Pancreas (tissue), 10 donors: ENCODE measurements around the gene REEP6. TPM values are rescaled to one million over a fixed set of nuclear protein-coding genes. Genes with fewer than 3 reads are reported as not detected.

Source experiments
- ATAC-seq, 4 donors: fragments of 200-7000 bp; cut with Tn5 transposase; one replicate each; pipeline versions ENCODE4 v1.8.0 to v1.9.1; 2020; ENCODE audit warnings: mild to moderate bottlenecking in 4 of 4, moderate library complexity in 4 of 4
- DNase-seq, 6 donors: peaks; one replicate each; pipeline ENCODE4 v3.0.0-alpha.2; 2020
- FAIRE-seq: peaks from 2 replicates; lab custom pipeline; 2012; peaks lifted over from hg19 to GRCh38; lab: Jason Lieb, UNC
- H3K27ac ChIP-seq, 4 donors: fragments of 200-600 bp; sonication (generic); 1 replicate in 3 of 4; 2 replicates in 1 of 4; pipeline versions ENCODE4 v1.5.0 to v1.8.0; 2020
- H3K27me3 ChIP-seq, 4 donors: fragments of 200-600 bp; one replicate each; pipeline ENCODE4 v1.8.0; 2021
- H3K36me3 ChIP-seq, 3 donors: fragments of 200-600 bp; sonication (generic) in 1 of 3; one replicate each; pipeline versions ENCODE4 v1.5.0 to v1.8.0; 2020 to 2021
- H3K4me1 ChIP-seq, 3 donors: fragments of 200-600 bp; one replicate each; pipeline ENCODE4 v1.8.0; 2021
- H3K4me3 ChIP-seq, 4 donors: fragments of 200-600 bp; sonication (generic) in 2 of 4; one replicate each; pipeline versions ENCODE4 v1.5.0 to v1.8.0; 2020 to 2021
- H3K9me3 ChIP-seq, 4 donors: fragments of 200-600 bp; one replicate each; pipeline ENCODE4 v1.8.0; 2021
- WGBS, 2 donors: extraction: QIAGEN DNeasy Blood & Tissue Kit; methylation state at CpG; one replicate each; pipeline ENCODE4 v1.1.7; 2013; 5-methylcytosine and 5-hydroxymethylcytosine counted together
- intact Hi-C, 3 donors: fragments of 100-400 bp; cut with DNase I; formaldehyde crosslinking; loops; one replicate each; pipeline versions ENCODE4 v1.11.1 to v1.14.2; 2022
- polyA plus RNA-seq, 2 donors: library from polyadenylated mRNA; stranded (reverse); fragments of 200-250 nt; gene quantifications; one replicate each; pipeline ENCODE4 v1.2.3, GENCODE V29; 2013
- total RNA-seq, 6 donors: library from RNA; stranded (reverse); fragmentation: NEBNext Ultra II Directional in 4 of 6; extraction: Animal tissue kit (Norgen Biotek cat#: 25700) in 4 of 6; gene quantifications; one replicate each; pipeline versions ENCODE4 v1.2.1 to v1.2.4, GENCODE V29; 2021 to 2023
- TF ChIP-seq, protein P1 (sequence below), 4 donors: fragments of 200-600 bp; sonication (generic) in 3 of 4; IDR thresholded peaks; one replicate each; pipeline versions ENCODE4 v1.5.0 to v1.8.0; 2021; ENCODE audit warnings: antibody characterized with exemption in 4 of 4
- donor health status: healthy with polysubstance abuse.
- donor health status: DM: no; HTN: no; CAD: no; lungs with moderate emphysema.
- donor health status: DM: no; HTN: no; CAD: no.
- donor health status: control.
- donor health status: control.
- donor health status: Bipolar disorder and iron deficiency.
- donor health status: DM: yes; HTN: yes; CAD: no.
- donor health status: DM: no; HTN: no; CAD: no.
- donor health status: DM: no; HTN: no; CAD: no.
- donor health status: DM: yes; HTN: yes; CAD: no.

REEP6 gene
- total and polyA plus RNA-seq, 8 donors, result 12.6 to 24.1 (median 16.9) TPM

DNA sequence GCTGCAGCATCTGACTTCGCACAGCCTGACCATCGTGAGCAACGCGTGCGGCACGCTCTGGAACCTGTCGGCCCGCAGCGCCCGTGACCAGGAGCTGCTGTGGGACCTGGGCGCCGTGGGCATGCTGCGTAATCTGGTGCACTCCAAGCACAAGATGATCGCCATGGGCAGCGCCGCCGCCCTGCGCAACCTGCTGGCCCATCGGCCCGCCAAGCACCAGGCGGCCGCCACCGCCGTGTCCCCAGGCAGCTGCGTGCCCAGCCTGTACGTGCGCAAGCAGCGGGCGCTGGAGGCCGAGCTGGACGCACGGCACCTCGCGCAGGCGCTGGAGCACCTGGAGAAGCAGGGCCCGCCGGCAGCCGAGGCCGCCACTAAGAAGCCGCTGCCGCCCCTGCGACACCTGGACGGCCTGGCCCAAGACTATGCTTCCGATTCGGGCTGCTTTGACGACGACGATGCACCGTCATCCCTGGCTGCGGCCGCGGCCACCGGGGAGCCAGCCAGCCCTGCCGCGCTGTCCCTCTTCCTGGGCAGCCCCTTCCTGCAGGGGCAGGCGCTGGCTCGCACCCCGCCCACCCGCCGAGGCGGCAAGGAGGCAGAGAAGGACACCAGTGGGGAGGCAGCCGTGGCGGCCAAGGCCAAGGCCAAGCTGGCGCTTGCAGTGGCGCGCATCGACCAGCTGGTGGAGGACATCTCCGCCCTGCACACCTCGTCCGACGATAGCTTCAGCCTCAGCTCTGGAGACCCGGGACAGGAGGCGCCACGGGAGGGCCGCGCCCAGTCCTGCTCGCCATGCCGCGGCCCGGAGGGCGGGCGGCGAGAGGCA is 25.6 kb upstream of the REEP6 start:
- TF ChIP-seq, protein P1, sequence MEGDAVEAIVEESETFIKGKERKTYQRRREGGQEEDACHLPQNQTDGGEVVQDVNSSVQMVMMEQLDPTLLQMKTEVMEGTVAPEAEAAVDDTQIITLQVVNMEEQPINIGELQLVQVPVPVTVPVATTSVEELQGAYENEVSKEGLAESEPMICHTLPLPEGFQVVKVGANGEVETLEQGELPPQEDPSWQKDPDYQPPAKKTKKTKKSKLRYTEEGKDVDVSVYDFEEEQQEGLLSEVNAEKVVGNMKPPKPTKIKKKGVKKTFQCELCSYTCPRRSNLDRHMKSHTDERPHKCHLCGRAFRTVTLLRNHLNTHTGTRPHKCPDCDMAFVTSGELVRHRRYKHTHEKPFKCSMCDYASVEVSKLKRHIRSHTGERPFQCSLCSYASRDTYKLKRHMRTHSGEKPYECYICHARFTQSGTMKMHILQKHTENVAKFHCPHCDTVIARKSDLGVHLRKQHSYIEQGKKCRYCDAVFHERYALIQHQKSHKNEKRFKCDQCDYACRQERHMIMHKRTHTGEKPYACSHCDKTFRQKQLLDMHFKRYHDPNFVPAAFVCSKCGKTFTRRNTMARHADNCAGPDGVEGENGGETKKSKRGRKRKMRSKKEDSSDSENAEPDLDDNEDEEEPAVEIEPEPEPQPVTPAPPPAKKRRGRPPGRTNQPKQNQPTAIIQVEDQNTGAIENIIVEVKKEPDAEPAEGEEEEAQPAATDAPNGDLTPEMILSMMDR (IDR thresholded peaks at IDR 0.05), result peak in 2 of 4 donors; percentile 20 to 26
- H3K36me3 ChIP-seq, result no peaks in the 10 kb centered on the region
- intact Hi-C loops, result no loop called here
- peaks cover 0 to 9% (median 5%) of the 10 kb centered on the region in 4 donors for H3K27me3 ChIP-seq
- peak overlapping the region in 1 of 4 donors; percentile 3 for H3K4me3 ChIP-seq
- peak in 4 of 6 donors; percentile 33 to 88 (median 56) for DNase-seq
- peaks cover 8 to 26% (median 24%) of the 10 kb centered on the region in 3 donors for H3K4me1 ChIP-seq
- ATAC-seq, result peak; percentile 39 to 76 (median 58)
- no peak for FAIRE-seq
- H3K27ac ChIP-seq, result no peak overlapping the region
- H3K9me3 ChIP-seq, result no peaks in the 10 kb centered on the region
- 33 to 35% methylated on average over 61 to 83 of the region's 83 CpGs for WGBS, 2 donors

DNA sequence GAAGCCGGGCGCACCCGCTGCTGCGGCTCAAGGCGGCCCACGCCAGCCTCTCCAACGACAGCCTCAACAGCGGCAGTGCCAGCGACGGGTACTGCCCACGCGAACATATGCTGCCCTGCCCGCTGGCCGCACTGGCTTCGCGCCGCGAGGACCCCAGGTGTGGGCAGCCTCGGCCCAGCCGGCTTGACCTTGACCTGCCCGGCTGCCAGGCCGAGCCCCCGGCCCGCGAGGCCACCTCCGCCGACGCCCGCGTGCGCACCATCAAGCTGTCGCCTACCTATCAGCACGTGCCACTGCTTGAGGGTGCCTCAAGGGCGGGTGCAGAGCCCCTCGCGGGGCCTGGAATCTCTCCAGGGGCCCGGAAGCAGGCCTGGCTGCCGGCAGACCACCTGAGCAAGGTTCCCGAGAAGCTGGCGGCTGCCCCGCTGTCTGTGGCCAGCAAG is 24.9 kb upstream of the REEP6 start:
- no peak for FAIRE-seq
- Histone ChIP-seq H3K4me3 (peak overlapping the region in 1 of 4 donors; percentile 3), H3K9me3 (no peaks in the 10 kb centered on the region), H3K36me3 (no peaks in the 10 kb centered on the region), H3K27me3 (peaks cover 0 to 11% (median 5%) of the 10 kb centered on the region in 4 donors), H3K27ac (no peak overlapping the region), H3K4me1 (peaks cover 13 to 32% (median 30%) of the 10 kb centered on the region in 3 donors)
- TF ChIP-seq, protein P1 (IDR thresholded peaks at IDR 0.05), result no peak
- WGBS, 2 donors, result 27 to 30% methylated on average over 37 to 41 of the region's 41 CpGs
- ATAC-seq, result no peak
- peak in 1 of 6 donors; percentile 59 for DNase-seq
- intact Hi-C loops, result no loop called here

DNA sequence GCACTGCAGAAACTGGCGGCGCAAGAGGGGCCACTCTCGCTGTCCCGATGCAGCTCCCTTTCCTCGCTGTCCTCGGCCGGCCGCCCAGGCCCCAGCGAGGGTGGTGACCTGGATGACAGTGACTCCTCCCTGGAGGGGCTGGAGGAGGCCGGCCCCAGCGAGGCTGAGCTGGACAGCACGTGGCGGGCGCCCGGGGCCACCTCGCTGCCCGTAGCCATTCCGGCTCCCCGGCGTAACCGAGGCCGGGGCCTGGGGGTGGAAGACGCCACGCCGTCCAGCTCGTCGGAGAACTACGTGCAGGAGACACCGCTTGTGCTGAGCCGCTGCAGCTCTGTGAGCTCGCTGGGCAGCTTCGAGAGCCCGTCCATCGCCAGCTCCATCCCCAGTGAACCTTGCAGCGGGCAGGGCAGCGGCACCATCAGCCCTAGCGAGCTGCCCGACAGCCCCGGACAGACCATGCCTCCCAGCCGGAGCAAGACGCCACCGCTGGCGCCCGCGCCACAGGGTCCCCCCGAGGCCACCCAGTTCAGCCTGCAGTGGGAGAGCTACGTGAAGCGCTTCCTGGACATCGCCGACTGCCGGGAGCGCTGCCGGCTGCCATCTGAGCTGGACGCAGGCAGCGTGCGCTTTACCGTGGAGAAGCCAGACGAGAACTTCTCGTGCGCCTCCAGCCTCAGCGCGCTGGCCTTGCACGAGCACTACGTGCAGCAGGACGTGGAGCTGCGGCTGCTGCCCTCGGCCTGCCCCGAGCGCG is 24.3 kb upstream of the REEP6 start:
- Histone ChIP-seq H3K27ac (no peak overlapping the region), H3K36me3 (no peaks in the 10 kb centered on the region), H3K4me3 (no peak overlapping the region), H3K9me3 (no peaks in the 10 kb centered on the region), H3K27me3 (peaks cover 0 to 17% (median 5%) of the 10 kb centered on the region in 4 donors), H3K4me1 (peaks cover 16 to 35% (median 35%) of the 10 kb centered on the region in 3 donors)
- DNase-seq, result peak in 3 of 6 donors; percentile 18 to 82 (median 30)
- TF ChIP-seq, protein P1 (IDR thresholded peaks at IDR 0.05), result no peak
- no peak for FAIRE-seq
- ATAC-seq, result no peak
- intact Hi-C loops, result no loop called here
- WGBS, 2 donors, result 27 to 31% methylated on average over 64 to 70 of the region's 70 CpGs

DNA sequence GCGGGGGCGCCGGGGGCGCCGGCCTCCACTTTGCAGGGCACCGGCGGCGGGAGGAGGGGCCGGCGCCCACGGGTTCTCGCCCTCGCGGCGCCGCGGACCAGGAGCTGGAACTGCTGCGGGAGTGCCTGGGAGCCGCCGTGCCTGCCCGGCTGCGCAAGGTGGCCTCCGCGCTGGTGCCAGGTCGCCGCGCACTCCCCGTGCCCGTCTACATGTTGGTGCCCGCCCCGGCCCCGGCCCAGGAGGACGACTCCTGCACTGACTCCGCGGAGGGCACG is 23.8 kb upstream of the REEP6 start:
- intact Hi-C loops, result no loop called here
- no peak overlapping the region for H3K27ac ChIP-seq
- H3K9me3 ChIP-seq, result no peaks in the 10 kb centered on the region
- ATAC-seq (no peak), DNase-seq (no peak), FAIRE-seq (no peak)
- TF ChIP-seq, protein P1 (IDR thresholded peaks at IDR 0.05), result no peak
- H3K4me3 ChIP-seq, result no peak overlapping the region
- H3K27me3 ChIP-seq, result peaks cover 0 to 20% (median 5%) of the 10 kb centered on the region in 4 donors
- H3K4me1 ChIP-seq, result peaks cover 16 to 35% (median 35%) of the 10 kb centered on the region in 3 donors
- no peaks in the 10 kb centered on the region for H3K36me3 ChIP-seq
- WGBS, 2 donors, result 4 to 5% methylated on average over 20 to 36 of the region's 36 CpGs
